Kidney (tissue), 22 donors: ENCODE results near the gene ROBO4. TPM values are rescaled to one million over a fixed set of nuclear protein-coding genes. Genes with fewer than 3 reads are reported as not detected.
A peak's percentile ranks its signal among the peaks of the same experiment; 100 is the strongest.

Experiments
- DNase-seq, 5 donors: peaks; one replicate each; pipeline ENCODE4 v3.0.0-alpha.2; 2013 to 2020
- FAIRE-seq: peaks from 2 replicates; lab custom pipeline; 2012; peaks lifted over from hg19 to GRCh38; lab: Jason Lieb, UNC
- H3K27ac ChIP-seq, 2 donors: one replicate each; pipeline ENCODE4 v1.7.0; 2013; ENCODE audit warnings: low read depth in 2 of 2, low read length in 2 of 2, inconsistent platforms in 1 of 2
- H3K27me3 ChIP-seq: one replicate; pipeline ENCODE4 v1.7.1; 2013; ENCODE audit warnings: low read length, inconsistent platforms; ENCODE audit not compliant: control insufficient read depth, insufficient read depth
- H3K36me3 ChIP-seq, 3 donors: one replicate each; pipeline versions ENCODE4 v1.7.0 to v1.7.1; 2013; ENCODE audit warnings: low read length in 3 of 3, control low read depth in 1 of 3, inconsistent platforms in 1 of 3; ENCODE audit not compliant: insufficient read depth in 3 of 3, control insufficient read depth in 2 of 3
- H3K4me1 ChIP-seq, 3 donors: one replicate each; pipeline versions ENCODE4 v1.7.0 to v1.7.1; 2013; ENCODE audit warnings: low read length in 3 of 3, inconsistent platforms in 1 of 3, low read depth in 1 of 3; ENCODE audit not compliant: control insufficient read depth in 2 of 3, insufficient read depth in 2 of 3
- H3K4me3 ChIP-seq, 3 donors: one replicate each; pipeline versions ENCODE4 v1.7.0 to v1.8.1; 2013; ENCODE audit warnings: low read length in 3 of 3, control low read depth in 1 of 3, inconsistent platforms in 1 of 3
- H3K9ac ChIP-seq, 3 donors: one replicate each; pipeline versions ENCODE4 v1.7.0 to v1.7.1; 2013; ENCODE audit warnings: low read length in 3 of 3, control low read depth in 1 of 3, inconsistent platforms in 1 of 3
- H3K9me3 ChIP-seq, 3 donors: one replicate each; pipeline versions ENCODE4 v1.7.0 to v1.7.1; 2013; ENCODE audit warnings: low read length in 3 of 3, control low read depth in 1 of 3, inconsistent platforms in 1 of 3; ENCODE audit not compliant: control insufficient read depth in 2 of 3, insufficient read depth in 1 of 3
- intact Hi-C: fragments of 100-400 bp; cut with DNase I; formaldehyde crosslinking; loops from one replicate; pipeline ENCODE4 v1.11.1; 2022
- long read RNA-seq, 10 donors: library from polyadenylated mRNA in 1 of 10; unstranded in 1 of 10; transcript quantifications; one replicate each; pipeline ENCODE4 v2.0.0 and lab custom pipeline, GENCODE V29; 2021 to 2026
- polyA plus RNA-seq: library from polyadenylated mRNA; stranded (reverse); fragments of 350-450 nt; fragmentation: Illumina TruSeq; extraction: RNeasy Lipid Tissue Mini Kit (QIAGEN cat#74804); gene quantifications from one replicate; pipeline ENCODE4 v1.2.3, GENCODE V29; 2014; ENCODE audit warnings: low read depth, low replicate concordance; ENCODE audit not compliant: insufficient read depth
- total RNA-seq: library from RNA; stranded (reverse); fragmentation: NEBNext Ultra II Directional; extraction: Animal tissue kit (Norgen Biotek cat#: 25700); gene quantifications from one replicate; pipeline ENCODE4 v1.2.1, GENCODE V29; 2021
- TF ChIP-seq, protein P1 (sequence below): IDR thresholded peaks from 3 replicates; pipeline ENCODE4 v1.5.1; 2012; ENCODE audit warnings: mild to moderate bottlenecking, moderate library complexity, borderline replicate concordance; ENCODE audit not compliant: insufficient read depth; ENCODE audit errors: extremely low read depth
- donor health status: control.
- donor health status: control.
- donor health status: control.
- donor health status: control.
- donor health status: control.
- donor health status: DM: yes; HTN: yes; CAD: no.
- donor health status: Normal renal cell carcinoma (clear cell type).

The ROBO4 gene
- total RNA-seq: 29.5 TPM
- polyA plus RNA-seq: 12.8 TPM
- long read RNA-seq, donor 1: 0 reads
- long read RNA-seq, donor 2, partial matches to known transcripts: 0 of 1 reads
- long read RNA-seq, donor 2, other reads (novel, unspliced or antisense): 0 of 1 reads
- long read RNA-seq, donor 3, partial matches to known transcripts: 0 of 1 reads
- long read RNA-seq, donor 3, other reads (novel, unspliced or antisense): 0 of 1 reads
- long read RNA-seq, donor 4, full-length matches to known transcripts: 4 of 4 reads
- long read RNA-seq, donor 4, partial matches to known transcripts: 0 of 4 reads
- long read RNA-seq, donor 4, other reads (novel, unspliced or antisense): 0 of 4 reads
- long read RNA-seq, donor 5: 0 reads
- long read RNA-seq, donor 6: 0 reads
- long read RNA-seq, donor 7, partial matches to known transcripts: 18 of 19 reads
- long read RNA-seq, donor 7, other reads (novel, unspliced or antisense): 1 of 19 reads
- long read RNA-seq, donor 8, partial matches to known transcripts: 0 of 4 reads
- long read RNA-seq, donor 8, other reads (novel, unspliced or antisense): 0 of 4 reads
- long read RNA-seq, donor 9, partial matches to known transcripts: 0 of 1 reads
- long read RNA-seq, donor 9, other reads (novel, unspliced or antisense): 0 of 1 reads
- long read RNA-seq, donor 10, partial matches to known transcripts: 0 of 2 reads
- long read RNA-seq, donor 10, other reads (novel, unspliced or antisense): 0 of 2 reads

- H3K4me3 ChIP-seq: peak within 1 kb of the TSS; percentile 4 to 63 (median 57)
- H3K27ac ChIP-seq: peak within 1 kb of the TSS; percentile 67 to 77
- peaks cover 0 to 18% (median 3%) of the 10 kb centered on the region in 3 donors for H3K4me1 ChIP-seq
- H3K9me3 ChIP-seq: no peaks in the 10 kb centered on the region
- intact Hi-C loops: no loop called here
- H3K9ac ChIP-seq: peak within 1 kb of the TSS in 2 of 3 donors; percentile 17 to 58
- no peak for FAIRE-seq
- H3K27me3 ChIP-seq: no peaks in the 10 kb centered on the region
- DNase-seq: peak in 1 of 5 donors; percentile 39
- no peaks in the 10 kb centered on the region for H3K36me3 ChIP-seq
- TF ChIP-seq, protein P1, sequence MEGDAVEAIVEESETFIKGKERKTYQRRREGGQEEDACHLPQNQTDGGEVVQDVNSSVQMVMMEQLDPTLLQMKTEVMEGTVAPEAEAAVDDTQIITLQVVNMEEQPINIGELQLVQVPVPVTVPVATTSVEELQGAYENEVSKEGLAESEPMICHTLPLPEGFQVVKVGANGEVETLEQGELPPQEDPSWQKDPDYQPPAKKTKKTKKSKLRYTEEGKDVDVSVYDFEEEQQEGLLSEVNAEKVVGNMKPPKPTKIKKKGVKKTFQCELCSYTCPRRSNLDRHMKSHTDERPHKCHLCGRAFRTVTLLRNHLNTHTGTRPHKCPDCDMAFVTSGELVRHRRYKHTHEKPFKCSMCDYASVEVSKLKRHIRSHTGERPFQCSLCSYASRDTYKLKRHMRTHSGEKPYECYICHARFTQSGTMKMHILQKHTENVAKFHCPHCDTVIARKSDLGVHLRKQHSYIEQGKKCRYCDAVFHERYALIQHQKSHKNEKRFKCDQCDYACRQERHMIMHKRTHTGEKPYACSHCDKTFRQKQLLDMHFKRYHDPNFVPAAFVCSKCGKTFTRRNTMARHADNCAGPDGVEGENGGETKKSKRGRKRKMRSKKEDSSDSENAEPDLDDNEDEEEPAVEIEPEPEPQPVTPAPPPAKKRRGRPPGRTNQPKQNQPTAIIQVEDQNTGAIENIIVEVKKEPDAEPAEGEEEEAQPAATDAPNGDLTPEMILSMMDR: no peak
Observed at GRCh38 chr11:124897674-124898262, at the start of gene ROBO4. TSS of gene ROBO4 (minus strand) at chr11:124897865. CDS start at chr11:124897795, 70 bp downstream.

DNA sequence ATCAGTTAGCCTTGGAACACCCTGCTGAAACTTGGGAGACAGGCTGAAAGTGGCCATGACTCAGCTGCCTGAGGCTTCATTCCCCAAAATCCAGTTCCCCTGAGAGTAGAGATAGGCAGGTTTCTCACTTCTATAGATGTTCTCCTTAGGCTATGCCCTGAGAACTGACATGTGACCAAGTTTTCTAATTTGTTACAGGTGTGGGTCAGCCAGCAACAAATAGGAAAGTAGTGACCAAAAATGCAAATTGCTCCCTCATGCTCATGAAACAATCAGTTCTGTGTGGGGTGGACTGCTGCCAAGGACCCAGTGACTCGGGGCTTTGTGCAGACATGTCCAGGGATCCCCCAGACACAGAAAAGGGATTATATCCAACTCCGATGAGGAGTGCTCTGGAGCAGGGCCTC is 49.1 kb upstream of the ROBO4 start:
- intact Hi-C loops: no loop called here
- H3K9me3 ChIP-seq: no peaks in the 10 kb centered on the region
- no peak overlapping the region for H3K4me3 ChIP-seq
- DNase-seq: no peak
- no peak for FAIRE-seq
- no peak overlapping the region for H3K27ac ChIP-seq
- H3K27me3 ChIP-seq: no peaks in the 10 kb centered on the region
- H3K9ac ChIP-seq: no peak overlapping the region
- no peaks in the 10 kb centered on the region for H3K36me3 ChIP-seq
- H3K4me1 ChIP-seq: no peaks in the 10 kb centered on the region
- TF ChIP-seq, protein P1: no peak

DNA sequence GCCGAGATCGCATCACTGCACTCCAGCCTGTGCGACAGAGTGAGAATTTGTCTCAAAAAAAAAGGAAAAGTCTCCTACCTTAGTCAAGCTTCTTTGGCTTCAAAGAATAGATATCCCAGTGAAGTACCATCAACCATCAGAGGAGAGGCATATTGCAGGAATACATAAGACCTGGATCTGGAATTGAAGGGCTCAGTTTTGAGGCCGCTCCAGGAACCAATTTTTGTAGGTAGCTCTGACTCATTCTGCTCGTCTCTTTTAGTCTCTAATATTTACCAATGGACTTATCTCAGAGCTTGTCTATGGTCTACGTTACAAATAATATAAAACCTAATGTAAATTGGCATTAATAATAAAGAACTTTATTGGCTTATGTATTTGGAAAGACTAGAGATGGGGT is 48.2 kb upstream of the ROBO4 start:
- intact Hi-C loops: no loop called here
- Histone ChIP-seq H3K9me3 (no peaks in the 10 kb centered on the region), H3K4me1 (no peaks in the 10 kb centered on the region), H3K4me3 (no peak overlapping the region), H3K27me3 (no peaks in the 10 kb centered on the region), H3K27ac (no peak overlapping the region), H3K9ac (no peak overlapping the region), H3K36me3 (no peaks in the 10 kb centered on the region)
- DNase-seq: no peak
- TF ChIP-seq, protein P1: no peak
- FAIRE-seq: no peak
